Measurements from ENCODE around the gene DNM3. TPM values are rescaled to one million over a fixed set of nuclear protein-coding genes. Genes with fewer than 3 reads are reported as not detected.

DNM3 gene
- total RNA-seq, 1 donor from 2014 or later: 9.6 TPM

GRCh38 chr1:171939740-171940139, 98.4 kb downstream of the DNM3 start:
- Histone ChIP-seq H3K4me1 (no peaks in the 10 kb centered on the region), H3K9me3 (no peaks in the 10 kb centered on the region), H3K4me3 (no peak overlapping the region), H3K27ac (no peak overlapping the region), H3K36me3 (no peaks in the 10 kb centered on the region), H3K27me3 (no peaks in the 10 kb centered on the region)
- DNase-seq (ENCODE audit: low spot score in 2 of 2): no peak
- intact Hi-C loops (cut with DNase I): no loop called here
- TF ChIP-seq, protein P1, sequence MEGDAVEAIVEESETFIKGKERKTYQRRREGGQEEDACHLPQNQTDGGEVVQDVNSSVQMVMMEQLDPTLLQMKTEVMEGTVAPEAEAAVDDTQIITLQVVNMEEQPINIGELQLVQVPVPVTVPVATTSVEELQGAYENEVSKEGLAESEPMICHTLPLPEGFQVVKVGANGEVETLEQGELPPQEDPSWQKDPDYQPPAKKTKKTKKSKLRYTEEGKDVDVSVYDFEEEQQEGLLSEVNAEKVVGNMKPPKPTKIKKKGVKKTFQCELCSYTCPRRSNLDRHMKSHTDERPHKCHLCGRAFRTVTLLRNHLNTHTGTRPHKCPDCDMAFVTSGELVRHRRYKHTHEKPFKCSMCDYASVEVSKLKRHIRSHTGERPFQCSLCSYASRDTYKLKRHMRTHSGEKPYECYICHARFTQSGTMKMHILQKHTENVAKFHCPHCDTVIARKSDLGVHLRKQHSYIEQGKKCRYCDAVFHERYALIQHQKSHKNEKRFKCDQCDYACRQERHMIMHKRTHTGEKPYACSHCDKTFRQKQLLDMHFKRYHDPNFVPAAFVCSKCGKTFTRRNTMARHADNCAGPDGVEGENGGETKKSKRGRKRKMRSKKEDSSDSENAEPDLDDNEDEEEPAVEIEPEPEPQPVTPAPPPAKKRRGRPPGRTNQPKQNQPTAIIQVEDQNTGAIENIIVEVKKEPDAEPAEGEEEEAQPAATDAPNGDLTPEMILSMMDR (IDR thresholded peaks at IDR 0.05): no peak

- H3K27ac ChIP-seq: no peak overlapping the region
- H3K4me3 ChIP-seq: no peak overlapping the region
- H3K4me1 ChIP-seq: no peaks in the 10 kb centered on the region
- TF ChIP-seq, protein P1 (IDR thresholded peaks at IDR 0.05): no peak
- no peaks in the 10 kb centered on the region for H3K36me3 ChIP-seq
- no peaks in the 10 kb centered on the region for H3K27me3 ChIP-seq
- no peaks in the 10 kb centered on the region for H3K9me3 ChIP-seq
- DNase-seq (ENCODE audit: low spot score in 2 of 2): no peak
- intact Hi-C loops (cut with DNase I): no loop called here
These were observed 99.1 kb downstream of the DNM3 start for GRCh38 chr1:171940368-171940767.

GRCh38 chr1:171941920-171942319, 100.6 kb downstream of the DNM3 start:
- no peak overlapping the region for H3K27ac ChIP-seq
- DNase-seq (ENCODE audit: low spot score in 2 of 2): no peak
- intact Hi-C loops (cut with DNase I): no loop called here
- TF ChIP-seq, protein P1 (IDR thresholded peaks at IDR 0.05): no peak
- no peaks in the 10 kb centered on the region for H3K27me3 ChIP-seq
- no peak overlapping the region for H3K4me3 ChIP-seq
- H3K9me3 ChIP-seq: no peaks in the 10 kb centered on the region
- no peaks in the 10 kb centered on the region for H3K4me1 ChIP-seq
- H3K36me3 ChIP-seq: no peaks in the 10 kb centered on the region

GRCh38 chr1:171943973-171944561, 102.8 kb downstream of the DNM3 start:
- Histone ChIP-seq H3K9me3 (no peaks in the 10 kb centered on the region), H3K4me1 (no peaks in the 10 kb centered on the region), H3K27ac (no peak overlapping the region), H3K27me3 (no peaks in the 10 kb centered on the region), H3K36me3 (no peaks in the 10 kb centered on the region), H3K4me3 (no peak overlapping the region)
- TF ChIP-seq, protein P1 (IDR thresholded peaks at IDR 0.05): no peak
- no peak for DNase-seq (ENCODE audit: low spot score in 2 of 2)
- intact Hi-C loops (cut with DNase I): no loop called here

- Histone ChIP-seq H3K9me3 (peaks cover 0 to 6% of the 10 kb centered on the region in 2 donors), H3K4me1 (no peaks in the 10 kb centered on the region), H3K27me3 (no peaks in the 10 kb centered on the region), H3K27ac (no peak overlapping the region), H3K36me3 (no peaks in the 10 kb centered on the region), H3K4me3 (no peak overlapping the region)
- TF ChIP-seq, protein P1 (IDR thresholded peaks at IDR 0.05): no peak
- DNase-seq (ENCODE audit: low spot score in 2 of 2): no peak
- intact Hi-C loops (cut with DNase I): no loop called here
These were observed 107.2 kb downstream of the DNM3 start for GRCh38 chr1:171948511-171948910.

DNA sequence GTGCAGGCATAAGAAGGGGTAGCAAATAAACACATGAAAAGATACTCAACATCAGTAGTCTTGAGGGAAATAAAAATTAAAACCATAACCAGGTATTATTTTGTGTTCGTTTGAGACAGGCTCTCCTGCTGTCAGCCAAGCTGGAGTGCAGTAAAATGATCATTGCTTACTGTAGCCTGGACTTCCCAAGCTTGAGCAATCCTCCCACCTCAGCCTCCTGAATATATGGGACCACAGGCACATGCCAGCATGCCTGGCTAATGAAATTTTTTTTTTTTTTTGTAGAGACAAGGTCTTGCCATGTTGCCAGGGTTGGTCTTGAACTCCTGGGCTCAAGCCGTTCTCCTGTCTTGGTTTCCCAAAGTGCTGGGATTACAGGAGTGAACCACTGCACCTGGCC, 108.0 kb downstream of the DNM3 start:
- intact Hi-C loops (cut with DNase I): no loop called here
- H3K27ac ChIP-seq: no peak overlapping the region
- no peaks in the 10 kb centered on the region for H3K4me1 ChIP-seq
- no peaks in the 10 kb centered on the region for H3K27me3 ChIP-seq
- TF ChIP-seq, protein P1 (IDR thresholded peaks at IDR 0.05): no peak
- no peak for DNase-seq (ENCODE audit: low spot score in 2 of 2)
- H3K9me3 ChIP-seq: peaks cover 0 to 6% of the 10 kb centered on the region in 2 donors
- no peak overlapping the region for H3K4me3 ChIP-seq
- no peaks in the 10 kb centered on the region for H3K36me3 ChIP-seq

Data from ascending aorta (tissue), 2 donors.